ENCODE data around the gene N4BP2L1. TPM values are rescaled to one million over a fixed set of nuclear protein-coding genes. Genes with fewer than 3 reads are reported as not detected.

N4BP2L1 gene
- total RNA-seq, 1 experiment from 2014 or later: 1.1 TPM

- H3K36me3 ChIP-seq (ENCODE audit: control insufficient read depth in 1 of 2, insufficient read depth in 2 of 2, low read length in 2 of 2): no peaks in the 10 kb centered on the region
- no peak overlapping the region for H3K27ac ChIP-seq (ENCODE audit: low read depth, low read length)
- H3K9me3 ChIP-seq (ENCODE audit: control insufficient read depth in 1 of 2, insufficient read depth in 1 of 2, low read depth in 1 of 2, low read length in 2 of 2): no peaks in the 10 kb centered on the region
- no peaks in the 10 kb centered on the region for H3K27me3 ChIP-seq (ENCODE audit: insufficient read depth, low read length)
- no peaks in the 10 kb centered on the region for H4K20me1 ChIP-seq (ENCODE audit: insufficient read depth)
- no peaks in the 10 kb centered on the region for H3K79me2 ChIP-seq (ENCODE audit: insufficient read depth, low read length)
- no peak for ATAC-seq
- no peak overlapping the region for H3K9ac ChIP-seq (ENCODE audit: low read length)
- no peaks in the 10 kb centered on the region for H3K9me2 ChIP-seq (ENCODE audit: insufficient read depth)
- RAD21 ChIA-PET (ENCODE audit: low non-redundant PET in 1 of 2, low total read pairs in 2 of 2, uncharacterized antibody in 2 of 2, unreplicated experiment in 2 of 2): no interaction called here
- intact Hi-C loops (cut with micrococcal nuclease): no loop called here
- no peaks in the 10 kb centered on the region for H3K4me1 ChIP-seq (ENCODE audit: control insufficient read depth in 1 of 2, insufficient read depth in 2 of 2, low read length in 2 of 2)
- no peak overlapping the region for H3K4me3 ChIP-seq (replicated peaks in 1 of 2; ENCODE audit: low read depth in 1 of 2, low read length in 2 of 2)
- no TSS peak for BruUV-seq (replicated peaks)
- TF ChIP-seq ELF1 (IDR thresholded peaks at IDR 0.05; ENCODE audit: borderline replicate concordance, low read depth) (no peak), EZH2phosphoT487 (IDR thresholded peaks at IDR 0.05; ENCODE audit: borderline replicate concordance) (no peak), ATF3 (IDR thresholded peaks at IDR 0.05) (no peak)
- POLR2A ChIA-PET: no interaction called here
- no peak overlapping the region for H2AFZ ChIP-seq (ENCODE audit: low read depth, low read length, poor library complexity, severe bottlenecking)
- no peak for DNase-seq (ENCODE audit: low read depth, low spot score)
- no peak overlapping the region for H3K4me2 ChIP-seq (ENCODE audit: low read length)
- CTCF ChIA-PET: no interaction called here
These were observed 1.5 kb downstream of the N4BP2L1 start for GRCh38 chr13:32426191-32426989.

GRCh38 chr13:32425158-32425557, 2.8 kb downstream of the N4BP2L1 start:
- RAD21 ChIA-PET (ENCODE audit: low non-redundant PET in 1 of 2, low total read pairs in 2 of 2, uncharacterized antibody in 2 of 2, unreplicated experiment in 2 of 2): no interaction called here
- POLR2A ChIA-PET: no interaction called here
- no peaks in the 10 kb centered on the region for H3K4me1 ChIP-seq (ENCODE audit: control insufficient read depth in 1 of 2, insufficient read depth in 2 of 2, low read length in 2 of 2)
- TF ChIP-seq SIN3A (IDR thresholded peaks at IDR 0.05; ENCODE audit: low read depth) (no peak), EZH2phosphoT487 (IDR thresholded peaks at IDR 0.05; ENCODE audit: borderline replicate concordance) (no peak), FOSL1 (IDR thresholded peaks at IDR 0.05; ENCODE audit: low read depth) (no peak), SRF (IDR thresholded peaks at IDR 0.05; ENCODE audit: low read depth) (no peak), POLR2A (IDR thresholded peaks at IDR 0.05; ENCODE audit: borderline replicate concordance, extremely low read depth, insufficient read depth, insufficient read length) (no peak), CTCF (IDR thresholded peaks at IDR 0.05 in 2 of 3, conservative IDR thresholded peaks at IDR 0.05 in 1 of 3; ENCODE audit: borderline replicate concordance in 1 of 3, insufficient read depth in 1 of 3, low read depth in 2 of 3, low read length in 2 of 3) (no peak), SP1 (IDR thresholded peaks at IDR 0.05; ENCODE audit: low read depth) (no peak), MAX (IDR thresholded peaks at IDR 0.05) (no peak), RAD21 (IDR thresholded peaks at IDR 0.05; ENCODE audit: low read depth) (no peak), ATF3 (IDR thresholded peaks at IDR 0.05) (no peak), POLR2AphosphoS5 (IDR thresholded peaks at IDR 0.05; ENCODE audit: low read depth, low read length) (no peak), JUND (IDR thresholded peaks at IDR 0.05) (no peak), ZFX (IDR thresholded peaks at IDR 0.05) (no peak), CEBPB (IDR thresholded peaks at IDR 0.05; ENCODE audit: low read depth) (no peak)

More at GRCh38 chr13:32425158-32425557, 2.8 kb downstream of the N4BP2L1 start:
- CTCF ChIA-PET: no interaction called here
- DNase-seq (ENCODE audit: low read depth, low spot score) (no peak), ATAC-seq (no peak)
- Histone ChIP-seq H3K9me3 (ENCODE audit: control insufficient read depth in 1 of 2, insufficient read depth in 1 of 2, low read depth in 1 of 2, low read length in 2 of 2) (no peaks in the 10 kb centered on the region), H3K79me2 (ENCODE audit: insufficient read depth, low read length) (no peaks in the 10 kb centered on the region), H3K36me3 (ENCODE audit: control insufficient read depth in 1 of 2, insufficient read depth in 2 of 2, low read length in 2 of 2) (no peaks in the 10 kb centered on the region), H3K4me3 (replicated peaks in 1 of 2; ENCODE audit: low read depth in 1 of 2, low read length in 2 of 2) (no peak overlapping the region), H3K9ac (ENCODE audit: low read length) (no peak overlapping the region), H3K27ac (ENCODE audit: low read depth, low read length) (no peak overlapping the region), H3K9me2 (ENCODE audit: insufficient read depth) (no peaks in the 10 kb centered on the region), H4K20me1 (ENCODE audit: insufficient read depth) (no peaks in the 10 kb centered on the region), H2AFZ (ENCODE audit: low read depth, low read length, poor library complexity, severe bottlenecking) (no peak overlapping the region), H3K27me3 (ENCODE audit: insufficient read depth, low read length) (no peaks in the 10 kb centered on the region), H3K4me2 (ENCODE audit: low read length) (no peak overlapping the region)
- intact Hi-C loops (cut with micrococcal nuclease): no loop called here
- no TSS peak for BruUV-seq (replicated peaks)

All from HCT116 (cell line).